ENCODE measurements around the gene SPRR2F.

Gene SPRR2F, protein sequence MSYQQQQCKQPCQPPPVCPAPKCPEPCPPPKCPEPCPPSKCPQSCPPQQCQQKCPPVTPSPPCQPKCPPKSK

DNA sequence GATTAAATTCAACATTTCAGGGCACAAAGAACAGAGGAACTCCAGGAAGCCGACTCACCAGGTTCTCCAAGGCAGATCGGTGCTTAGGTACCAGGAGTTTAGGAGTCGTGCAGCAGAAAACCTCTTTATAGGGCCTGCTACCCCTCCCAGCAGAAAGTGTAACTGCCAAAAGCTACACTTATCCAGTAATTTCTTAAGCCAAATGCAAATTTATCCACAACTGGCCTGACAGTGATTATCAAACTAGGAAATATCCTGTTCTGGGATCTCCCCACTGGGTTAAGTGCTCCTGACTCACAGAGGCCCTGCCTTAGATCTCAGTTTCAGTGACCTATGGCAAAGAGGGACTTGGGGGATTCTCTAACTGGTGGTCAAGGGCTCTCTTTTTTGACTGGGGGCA is at the start of gene SPRR2F:
Gene SPRR2F (minus strand): TSS at position 101 of the 400 bp plus-strand sequence. CDS start 783 bp downstream, outside the sequence.
- no peak for DNase-seq (ENCODE audit: low read depth)
- H3K4me3 ChIP-seq (ENCODE audit: low read depth, low read length) = no peak within 1 kb of the TSS
- TF ChIP-seq, protein P1, sequence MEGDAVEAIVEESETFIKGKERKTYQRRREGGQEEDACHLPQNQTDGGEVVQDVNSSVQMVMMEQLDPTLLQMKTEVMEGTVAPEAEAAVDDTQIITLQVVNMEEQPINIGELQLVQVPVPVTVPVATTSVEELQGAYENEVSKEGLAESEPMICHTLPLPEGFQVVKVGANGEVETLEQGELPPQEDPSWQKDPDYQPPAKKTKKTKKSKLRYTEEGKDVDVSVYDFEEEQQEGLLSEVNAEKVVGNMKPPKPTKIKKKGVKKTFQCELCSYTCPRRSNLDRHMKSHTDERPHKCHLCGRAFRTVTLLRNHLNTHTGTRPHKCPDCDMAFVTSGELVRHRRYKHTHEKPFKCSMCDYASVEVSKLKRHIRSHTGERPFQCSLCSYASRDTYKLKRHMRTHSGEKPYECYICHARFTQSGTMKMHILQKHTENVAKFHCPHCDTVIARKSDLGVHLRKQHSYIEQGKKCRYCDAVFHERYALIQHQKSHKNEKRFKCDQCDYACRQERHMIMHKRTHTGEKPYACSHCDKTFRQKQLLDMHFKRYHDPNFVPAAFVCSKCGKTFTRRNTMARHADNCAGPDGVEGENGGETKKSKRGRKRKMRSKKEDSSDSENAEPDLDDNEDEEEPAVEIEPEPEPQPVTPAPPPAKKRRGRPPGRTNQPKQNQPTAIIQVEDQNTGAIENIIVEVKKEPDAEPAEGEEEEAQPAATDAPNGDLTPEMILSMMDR (conservative IDR thresholded peaks at IDR 0.05; ENCODE audit: low read depth, low read length) = no peak

- TF ChIP-seq, protein P1 (conservative IDR thresholded peaks at IDR 0.05; ENCODE audit: low read depth, low read length) = no peak
- no peak overlapping the region for H3K4me3 ChIP-seq (ENCODE audit: low read depth, low read length)
- DNase-seq (ENCODE audit: low read depth) = no peak
These were observed 42.2 kb upstream of the SPRR2F start for GRCh38 chr1:153155541-153155940.

DNA sequence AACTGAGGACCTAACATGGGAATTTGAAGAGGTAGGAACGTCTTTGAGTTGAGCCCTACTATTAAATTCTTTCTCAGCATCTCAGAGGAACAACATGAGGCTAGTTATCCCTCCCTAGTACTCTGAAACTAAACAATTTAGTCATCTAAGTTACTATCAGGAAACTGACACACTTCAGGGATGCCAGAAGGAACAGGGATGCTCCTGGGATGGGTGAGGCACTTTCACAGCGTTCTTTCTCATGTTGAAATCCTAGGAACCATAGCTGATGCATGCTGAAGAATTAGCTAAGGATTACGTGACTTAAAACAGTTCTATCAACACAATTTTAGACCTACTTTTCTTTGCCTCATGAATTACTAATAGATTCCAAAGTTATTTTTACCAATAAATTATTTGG is 39.2 kb upstream of the SPRR2F start:
- no peak overlapping the region for H3K4me3 ChIP-seq (ENCODE audit: low read depth, low read length)
- TF ChIP-seq, protein P1 (conservative IDR thresholded peaks at IDR 0.05; ENCODE audit: low read depth, low read length) = no peak
- no peak for DNase-seq (ENCODE audit: low read depth)

- no peak within 1 kb of the TSS for H3K4me3 ChIP-seq (ENCODE audit: low read depth, low read length)
- DNase-seq (ENCODE audit: low read depth) = no peak
- TF ChIP-seq, protein P1 (conservative IDR thresholded peaks at IDR 0.05; ENCODE audit: low read depth, low read length) = no peak
These were observed 37.5 kb upstream of the SPRR2F start, which contains the start of gene SPRR2G for GRCh38 chr1:153150846-153151245. SPRR2G (minus strand) TSS chr1:153150890; CDS start chr1:153150110, 780 bp downstream.

DNA sequence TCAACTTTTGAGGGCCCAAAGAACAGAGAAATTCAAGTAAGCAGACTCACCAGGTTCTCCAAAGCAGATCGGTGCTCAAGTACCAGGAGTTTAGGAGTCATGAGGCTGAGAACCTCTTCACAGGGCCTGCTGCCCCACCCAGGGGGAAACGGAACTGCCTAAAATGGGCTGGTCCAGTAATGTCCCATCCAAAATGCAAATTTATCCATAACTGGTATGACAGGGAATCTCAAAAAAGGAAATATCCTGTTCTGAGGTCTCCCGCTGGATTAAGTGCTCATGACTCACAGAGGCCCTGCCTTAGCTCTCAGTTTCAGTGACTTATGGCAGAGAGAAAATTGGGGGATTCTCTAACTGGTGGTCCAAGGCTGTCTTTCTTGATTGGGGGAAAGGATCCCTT is 28.1 kb upstream of the SPRR2F start:
- TF ChIP-seq, protein P1 (conservative IDR thresholded peaks at IDR 0.05; ENCODE audit: low read depth, low read length) = no peak
- DNase-seq (ENCODE audit: low read depth) = no peak

GRCh38 chr1:153140484-153140883 is 27.2 kb upstream of the SPRR2F start:
- DNase-seq (ENCODE audit: low read depth) = no peak
- H3K4me3 ChIP-seq (ENCODE audit: low read depth, low read length) = no peak overlapping the region
- TF ChIP-seq, protein P1 (conservative IDR thresholded peaks at IDR 0.05; ENCODE audit: low read depth, low read length) = no peak

More for the DNA sequence above, 28.1 kb upstream of the SPRR2F start:
- no peak overlapping the region for H3K4me3 ChIP-seq (ENCODE audit: low read depth, low read length)

- H3K4me3 ChIP-seq (ENCODE audit: low read depth, low read length) = no peak overlapping the region
- no peak for DNase-seq (ENCODE audit: low read depth)
- TF ChIP-seq, protein P1 (conservative IDR thresholded peaks at IDR 0.05; ENCODE audit: low read depth, low read length) = no peak
These were observed 20.4 kb upstream of the SPRR2F start for GRCh38 chr1:153133743-153134142.

All from choroid plexus epithelial cell (primary cell).